ENCODE results near the gene GYG2. TPM values are rescaled to one million over a fixed set of nuclear protein-coding genes. Genes with fewer than 3 reads are reported as not detected.
"Not testable (repeated sequence)": the region's sequence is repeated elsewhere in the genome, so short reads cannot be mapped to it uniquely, and the experiment has no call there.

GYG2 gene
- total RNA-seq, 1 donor from 2014 or later: 7.8 TPM

DNA sequence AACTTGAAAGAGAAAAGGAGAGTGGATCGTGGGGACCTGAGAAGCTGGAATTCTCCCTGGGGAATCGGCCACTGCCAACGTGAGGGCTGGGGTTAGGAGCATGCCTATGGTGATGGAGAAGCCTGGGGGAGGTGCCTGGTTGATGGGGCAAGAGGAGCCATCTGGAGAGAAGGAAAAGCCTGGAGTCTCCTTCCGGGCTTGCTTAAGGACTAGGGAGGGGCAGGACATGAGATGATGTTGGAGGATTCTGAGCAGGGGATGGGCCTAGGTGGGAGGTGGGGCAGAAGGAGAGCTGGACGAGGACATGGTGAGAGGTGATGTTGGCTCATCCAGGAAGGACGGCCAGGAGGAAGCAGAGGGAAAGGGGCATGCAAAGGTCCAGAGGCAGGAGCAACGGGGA lies 35.0 kb upstream of the GYG2 start:
- H3K4me3 ChIP-seq (ENCODE audit: low read length in 3 of 3): no peak overlapping the region
- no peaks in the 10 kb centered on the region for H3K4me1 ChIP-seq (ENCODE audit: control insufficient read depth in 3 of 3, insufficient read depth in 3 of 3, low read length in 3 of 3)
- H3K9me3 ChIP-seq (ENCODE audit: control insufficient read depth in 3 of 3, low read length in 3 of 3): no peaks in the 10 kb centered on the region
- no peak overlapping the region for H3K9ac ChIP-seq (ENCODE audit: low read depth in 1 of 3, low read length in 3 of 3)
- H3K27me3 ChIP-seq (ENCODE audit: control insufficient read depth in 3 of 3, insufficient read depth in 3 of 3, low read length in 3 of 3): no peaks in the 10 kb centered on the region
- no peaks in the 10 kb centered on the region for H3K36me3 ChIP-seq (ENCODE audit: control insufficient read depth in 3 of 3, insufficient read depth in 3 of 3, low read length in 3 of 3)
- H3K27ac ChIP-seq (ENCODE audit: low read depth, low read length): no peak overlapping the region

GRCh38 chrX:2794336-2794735 lies 34.4 kb upstream of the GYG2 start:
- H3K4me3 ChIP-seq (ENCODE audit: low read length in 3 of 3): no peak overlapping the region
- no peak overlapping the region for H3K27ac ChIP-seq (ENCODE audit: low read depth, low read length)
- H3K36me3 ChIP-seq (ENCODE audit: control insufficient read depth in 3 of 3, insufficient read depth in 3 of 3, low read length in 3 of 3): no peaks in the 10 kb centered on the region
- H3K27me3 ChIP-seq (ENCODE audit: control insufficient read depth in 3 of 3, insufficient read depth in 3 of 3, low read length in 3 of 3): no peaks in the 10 kb centered on the region
- no peak overlapping the region for H3K9ac ChIP-seq (ENCODE audit: low read depth in 1 of 3, low read length in 3 of 3)
- no peaks in the 10 kb centered on the region for H3K9me3 ChIP-seq (ENCODE audit: control insufficient read depth in 3 of 3, low read length in 3 of 3)
- H3K4me1 ChIP-seq (ENCODE audit: control insufficient read depth in 3 of 3, insufficient read depth in 3 of 3, low read length in 3 of 3): no peaks in the 10 kb centered on the region

- not testable (repeated sequence) for H3K4me3 ChIP-seq (ENCODE audit: low read length in 3 of 3); H3K4me1 ChIP-seq (ENCODE audit: control insufficient read depth in 3 of 3, insufficient read depth in 3 of 3, low read length in 3 of 3); H3K27ac ChIP-seq (ENCODE audit: low read depth, low read length); H3K9ac ChIP-seq (ENCODE audit: low read depth in 1 of 3, low read length in 3 of 3); H3K27me3 ChIP-seq (ENCODE audit: control insufficient read depth in 3 of 3, insufficient read depth in 3 of 3, low read length in 3 of 3); H3K36me3 ChIP-seq (ENCODE audit: control insufficient read depth in 3 of 3, insufficient read depth in 3 of 3, low read length in 3 of 3); H3K9me3 ChIP-seq (ENCODE audit: control insufficient read depth in 3 of 3, low read length in 3 of 3)
These were observed 31.9 kb upstream of the GYG2 start for GRCh38 chrX:2796808-2797207.

DNA sequence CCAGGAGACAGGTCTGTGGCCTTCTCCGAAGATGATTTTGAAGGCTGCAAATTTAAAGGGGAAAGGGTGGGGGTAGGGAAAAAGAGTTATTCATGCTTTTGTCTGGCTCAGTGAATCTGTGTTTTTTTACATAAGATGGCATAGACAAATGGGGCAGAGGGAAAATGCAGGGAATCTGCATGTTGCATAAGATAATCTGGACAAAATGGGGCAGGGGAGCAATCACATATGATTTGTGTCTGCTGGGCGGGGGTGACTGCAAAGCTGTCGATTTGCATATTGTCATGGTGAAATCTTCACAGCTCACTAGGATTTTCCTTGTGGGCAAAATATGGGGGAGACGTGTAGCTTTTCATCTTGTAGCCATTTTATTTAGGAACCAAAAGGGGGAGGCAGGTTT lies 29.4 kb upstream of the GYG2 start:
- no peaks in the 10 kb centered on the region for H3K27me3 ChIP-seq (ENCODE audit: control insufficient read depth in 3 of 3, insufficient read depth in 3 of 3, low read length in 3 of 3)
- no peak overlapping the region for H3K4me3 ChIP-seq (ENCODE audit: low read length in 3 of 3)
- no peaks in the 10 kb centered on the region for H3K4me1 ChIP-seq (ENCODE audit: control insufficient read depth in 3 of 3, insufficient read depth in 3 of 3, low read length in 3 of 3)
- no peak overlapping the region for H3K9ac ChIP-seq (ENCODE audit: low read depth in 1 of 3, low read length in 3 of 3)
- H3K9me3 ChIP-seq (ENCODE audit: control insufficient read depth in 3 of 3, low read length in 3 of 3): no peaks in the 10 kb centered on the region
- H3K36me3 ChIP-seq (ENCODE audit: control insufficient read depth in 3 of 3, insufficient read depth in 3 of 3, low read length in 3 of 3): no peaks in the 10 kb centered on the region
- H3K27ac ChIP-seq (ENCODE audit: low read depth, low read length): no peak overlapping the region

DNA sequence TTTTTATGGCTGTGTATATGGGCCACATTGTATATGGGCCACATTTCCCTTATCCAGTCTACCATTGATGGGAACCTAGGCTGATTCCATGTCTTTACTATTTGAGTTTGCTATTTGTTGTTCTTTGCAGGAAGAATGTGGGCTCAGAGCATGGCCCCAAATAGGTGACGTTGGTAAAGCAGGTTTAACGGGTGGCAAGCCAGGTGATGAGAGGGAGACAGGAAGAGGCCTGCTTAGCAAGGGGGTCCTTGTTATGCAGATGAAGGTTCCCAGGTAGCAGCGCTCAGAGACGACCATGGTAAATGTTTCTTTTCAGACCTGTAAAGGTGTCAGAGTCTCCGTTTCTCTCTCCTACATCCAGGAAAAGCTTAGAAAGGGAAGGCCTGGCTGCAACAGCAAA lies 28.8 kb upstream of the GYG2 start:
- H3K9me3 ChIP-seq (ENCODE audit: control insufficient read depth in 3 of 3, low read length in 3 of 3); H3K4me1 ChIP-seq (ENCODE audit: control insufficient read depth in 3 of 3, insufficient read depth in 3 of 3, low read length in 3 of 3); H3K9ac ChIP-seq (ENCODE audit: low read depth in 1 of 3, low read length in 3 of 3); H3K36me3 ChIP-seq (ENCODE audit: control insufficient read depth in 3 of 3, insufficient read depth in 3 of 3, low read length in 3 of 3); H3K4me3 ChIP-seq (ENCODE audit: low read length in 3 of 3); H3K27me3 ChIP-seq (ENCODE audit: control insufficient read depth in 3 of 3, insufficient read depth in 3 of 3, low read length in 3 of 3); H3K27ac ChIP-seq (ENCODE audit: low read depth, low read length): not testable (repeated sequence)

GRCh38 chrX:2801223-2801622 lies 27.5 kb upstream of the GYG2 start:
- Histone ChIP-seq H3K27ac (ENCODE audit: low read depth, low read length) (no peak overlapping the region), H3K4me3 (ENCODE audit: low read length in 3 of 3) (no peak overlapping the region), H3K4me1 (ENCODE audit: control insufficient read depth in 3 of 3, insufficient read depth in 3 of 3, low read length in 3 of 3) (no peaks in the 10 kb centered on the region), H3K9ac (ENCODE audit: low read depth in 1 of 3, low read length in 3 of 3) (no peak overlapping the region), H3K9me3 (ENCODE audit: control insufficient read depth in 3 of 3, low read length in 3 of 3) (no peaks in the 10 kb centered on the region), H3K27me3 (ENCODE audit: control insufficient read depth in 3 of 3, insufficient read depth in 3 of 3, low read length in 3 of 3) (no peaks in the 10 kb centered on the region), H3K36me3 (ENCODE audit: control insufficient read depth in 3 of 3, insufficient read depth in 3 of 3, low read length in 3 of 3) (no peaks in the 10 kb centered on the region)

DNA sequence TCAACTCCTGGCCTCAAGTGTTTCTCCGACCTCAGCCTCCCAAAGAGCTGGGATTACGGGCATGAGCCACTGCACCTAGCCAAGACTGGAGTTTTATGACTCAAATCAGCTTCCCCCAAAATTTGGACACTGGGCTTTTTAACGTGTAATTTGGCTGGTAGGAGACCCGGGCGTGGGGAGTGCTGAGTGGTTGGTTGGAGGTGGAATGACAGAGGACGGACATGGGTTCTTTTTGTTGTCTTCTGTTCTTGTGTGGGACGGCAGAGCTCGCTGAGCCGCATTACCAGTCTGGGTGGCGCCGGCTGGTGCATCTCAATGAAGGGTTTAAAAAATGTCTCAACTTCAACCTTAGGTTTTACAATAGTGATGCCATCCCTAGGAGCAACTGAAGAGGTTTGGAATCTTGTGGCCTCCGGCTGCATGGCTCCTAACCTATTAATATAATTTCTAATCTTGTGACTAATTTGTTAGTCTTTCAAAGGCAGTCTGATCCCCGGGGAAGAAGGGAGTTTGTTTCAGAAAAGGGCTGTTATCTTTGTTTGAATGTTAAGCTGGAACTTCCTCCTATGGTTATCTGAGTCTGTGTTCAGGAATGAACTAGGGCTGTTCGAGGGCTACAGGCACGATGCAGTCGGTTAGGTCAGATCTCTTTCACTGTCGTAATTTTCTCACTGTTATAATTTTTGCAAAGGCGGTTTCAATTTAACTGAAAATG lies 26.2 kb upstream of the GYG2 start:
- not testable (repeated sequence) for H3K9me3 ChIP-seq (ENCODE audit: control insufficient read depth in 3 of 3, low read length in 3 of 3); H3K4me1 ChIP-seq (ENCODE audit: control insufficient read depth in 3 of 3, insufficient read depth in 3 of 3, low read length in 3 of 3)

GRCh38 chrX:2803486-2803885 lies 25.2 kb upstream of the GYG2 start:
- not testable (repeated sequence) for H3K27me3 ChIP-seq (ENCODE audit: control insufficient read depth in 3 of 3, insufficient read depth in 3 of 3, low read length in 3 of 3); H3K9ac ChIP-seq (ENCODE audit: low read depth in 1 of 3, low read length in 3 of 3); H3K4me1 ChIP-seq (ENCODE audit: control insufficient read depth in 3 of 3, insufficient read depth in 3 of 3, low read length in 3 of 3); H3K9me3 ChIP-seq (ENCODE audit: control insufficient read depth in 3 of 3, low read length in 3 of 3); H3K27ac ChIP-seq (ENCODE audit: low read depth, low read length); H3K36me3 ChIP-seq (ENCODE audit: control insufficient read depth in 3 of 3, insufficient read depth in 3 of 3, low read length in 3 of 3); H3K4me3 ChIP-seq (ENCODE audit: low read length in 3 of 3)

More for the DNA sequence above, 26.2 kb upstream of the GYG2 start:
- not testable (repeated sequence) for H3K27me3 ChIP-seq (ENCODE audit: control insufficient read depth in 3 of 3, insufficient read depth in 3 of 3, low read length in 3 of 3); H3K4me3 ChIP-seq (ENCODE audit: low read length in 3 of 3); H3K9ac ChIP-seq (ENCODE audit: low read depth in 1 of 3, low read length in 3 of 3); H3K36me3 ChIP-seq (ENCODE audit: control insufficient read depth in 3 of 3, insufficient read depth in 3 of 3, low read length in 3 of 3); H3K27ac ChIP-seq (ENCODE audit: low read depth, low read length)

- not testable (repeated sequence) for H3K9ac ChIP-seq (ENCODE audit: low read depth in 1 of 3, low read length in 3 of 3); H3K36me3 ChIP-seq (ENCODE audit: control insufficient read depth in 3 of 3, insufficient read depth in 3 of 3, low read length in 3 of 3)
These were observed 24.5 kb upstream of the GYG2 start for GRCh38 chrX:2804106-2804843.

DNA sequence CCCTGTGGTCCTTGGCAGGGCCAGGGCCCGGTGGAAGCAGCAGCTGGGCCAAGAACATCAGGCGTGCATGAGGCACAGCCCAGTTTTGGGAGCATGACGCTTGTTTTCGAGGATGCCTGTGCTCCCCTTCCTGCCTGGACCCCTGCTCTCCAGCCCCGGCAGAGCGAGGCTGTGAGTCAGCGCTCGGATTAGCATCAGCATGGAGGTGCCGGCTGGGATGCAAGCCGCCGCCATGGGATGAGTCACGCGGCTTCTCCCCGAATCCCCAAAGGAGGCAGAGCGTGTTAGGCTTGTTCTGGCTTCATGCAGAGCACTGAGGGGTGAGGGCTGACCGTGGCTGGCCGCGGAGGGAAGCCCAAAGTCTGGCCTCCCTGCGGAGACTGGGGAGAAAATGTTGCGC lies 23.9 kb upstream of the GYG2 start:
- H3K9ac ChIP-seq (ENCODE audit: low read depth in 1 of 3, low read length in 3 of 3); H3K27me3 ChIP-seq (ENCODE audit: control insufficient read depth in 3 of 3, insufficient read depth in 3 of 3, low read length in 3 of 3); H3K36me3 ChIP-seq (ENCODE audit: control insufficient read depth in 3 of 3, insufficient read depth in 3 of 3, low read length in 3 of 3); H3K9me3 ChIP-seq (ENCODE audit: control insufficient read depth in 3 of 3, low read length in 3 of 3); H3K4me3 ChIP-seq (ENCODE audit: low read length in 3 of 3); H3K4me1 ChIP-seq (ENCODE audit: control insufficient read depth in 3 of 3, insufficient read depth in 3 of 3, low read length in 3 of 3): not testable (repeated sequence)
- peak overlapping the region; percentile 65 for H3K27ac ChIP-seq (ENCODE audit: low read depth, low read length)

More at GRCh38 chrX:2804106-2804843, 24.5 kb upstream of the GYG2 start:
- H3K27ac ChIP-seq (ENCODE audit: low read depth, low read length): peak overlapping the region; percentile 65
- H3K4me1 ChIP-seq (ENCODE audit: control insufficient read depth in 3 of 3, insufficient read depth in 3 of 3, low read length in 3 of 3); H3K9me3 ChIP-seq (ENCODE audit: control insufficient read depth in 3 of 3, low read length in 3 of 3); H3K4me3 ChIP-seq (ENCODE audit: low read length in 3 of 3); H3K27me3 ChIP-seq (ENCODE audit: control insufficient read depth in 3 of 3, insufficient read depth in 3 of 3, low read length in 3 of 3): not testable (repeated sequence)

All from skeletal muscle tissue (tissue), 4 donors.